Measurements from ENCODE around the gene SGPP1. TPM values are rescaled to one million over a fixed set of nuclear protein-coding genes. Genes with fewer than 3 reads are reported as not detected.
A peak's percentile ranks its signal among the peaks of the same experiment; 100 is the strongest.

The SGPP1 gene
- total and polyA plus RNA-seq, 2 donors (not counting 1 experiment from before 2014, with no cell fraction given), result 25.8 to 42.1 TPM

DNA sequence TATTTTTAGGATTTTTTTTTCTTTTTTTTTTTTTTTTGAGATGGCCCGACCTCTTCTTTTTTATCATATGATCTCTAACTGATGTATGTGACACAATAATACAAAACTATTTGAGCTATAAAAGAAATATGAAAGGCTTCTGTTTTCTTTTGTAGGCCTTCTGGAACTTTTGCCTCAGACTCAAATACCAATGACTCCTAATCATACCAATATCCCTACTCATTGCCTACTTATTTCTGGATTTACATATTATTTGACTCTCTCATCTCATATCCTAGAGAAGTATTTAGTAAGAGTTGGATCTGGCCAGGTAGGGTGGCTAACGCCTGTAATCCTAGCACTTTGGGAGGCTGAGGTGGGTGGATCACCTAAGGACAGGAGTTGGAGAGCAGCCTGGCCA lies 73.5 kb downstream of the SGPP1 start:
- no peak overlapping the region for H3K4me2 ChIP-seq (ENCODE audit: extremely low read depth, insufficient read depth, low read length)
- no peaks in the 10 kb centered on the region for H3K79me2 ChIP-seq (ENCODE audit: control insufficient read depth, insufficient read depth, low read length)
- H3K4me1 ChIP-seq (ENCODE audit: control insufficient read depth, extremely low read depth, insufficient read depth, low read length), result no peaks in the 10 kb centered on the region
- peak in 1 of 2 donors; percentile 54 for DNase-seq (ENCODE audit: low read depth in 2 of 2)
- H4K20me1 ChIP-seq (ENCODE audit: control insufficient read depth, extremely low read depth, insufficient read depth, low read length), result no peaks in the 10 kb centered on the region
- no peak overlapping the region for H2AFZ ChIP-seq (ENCODE audit: low read length)
- no peaks in the 10 kb centered on the region for H3K27me3 ChIP-seq (ENCODE audit: control insufficient read depth, insufficient read depth, low read length)
- no peaks in the 10 kb centered on the region for H3K9me3 ChIP-seq (ENCODE audit: control insufficient read depth, insufficient read depth, low read depth, low read length)
- H3K36me3 ChIP-seq (ENCODE audit: control insufficient read depth, insufficient read depth, low read length), result no peaks in the 10 kb centered on the region
- TF ChIP-seq CTCF (conservative IDR thresholded peaks at IDR 0.05 in 1 of 2, IDR thresholded peaks at IDR 0.05 in 1 of 2; ENCODE audit: low read depth in 1 of 2, low read length in 2 of 2) (no peak), EZH2 (IDR thresholded peaks at IDR 0.05; ENCODE audit: low read length, missing control alignments) (no peak)
- no peak overlapping the region for H3K9ac ChIP-seq (ENCODE audit: insufficient read depth, low read length)
- no peak overlapping the region for H3K27ac ChIP-seq (ENCODE audit: insufficient read depth, low read length)
- H3K4me3 ChIP-seq (replicated peaks in 1 of 4; ENCODE audit: control extremely low read depth in 1 of 4, insufficient read depth in 1 of 4, low read depth in 3 of 4, low read length in 4 of 4), result no peak overlapping the region

GRCh38 chr14:63652406-63652805 lies 75.5 kb downstream of the SGPP1 start:
- no peak overlapping the region for H3K4me3 ChIP-seq (replicated peaks in 1 of 4; ENCODE audit: control extremely low read depth in 1 of 4, insufficient read depth in 1 of 4, low read depth in 3 of 4, low read length in 4 of 4)
- H3K79me2 ChIP-seq (ENCODE audit: control insufficient read depth, insufficient read depth, low read length), result no peaks in the 10 kb centered on the region
- no peaks in the 10 kb centered on the region for H3K4me1 ChIP-seq (ENCODE audit: control insufficient read depth, extremely low read depth, insufficient read depth, low read length)
- no peak overlapping the region for H2AFZ ChIP-seq (ENCODE audit: low read length)
- no peak overlapping the region for H3K27ac ChIP-seq (ENCODE audit: insufficient read depth, low read length)
- TF ChIP-seq CTCF (conservative IDR thresholded peaks at IDR 0.05 in 1 of 2, IDR thresholded peaks at IDR 0.05 in 1 of 2; ENCODE audit: low read depth in 1 of 2, low read length in 2 of 2), result no peak
- no peak for TF ChIP-seq EZH2 (IDR thresholded peaks at IDR 0.05; ENCODE audit: low read length, missing control alignments)
- H3K27me3 ChIP-seq (ENCODE audit: control insufficient read depth, insufficient read depth, low read length), result no peaks in the 10 kb centered on the region
- H4K20me1 ChIP-seq (ENCODE audit: control insufficient read depth, extremely low read depth, insufficient read depth, low read length), result no peaks in the 10 kb centered on the region
- H3K9ac ChIP-seq (ENCODE audit: insufficient read depth, low read length), result no peak overlapping the region
- H3K9me3 ChIP-seq (ENCODE audit: control insufficient read depth, insufficient read depth, low read depth, low read length), result no peaks in the 10 kb centered on the region
- DNase-seq (ENCODE audit: low read depth in 2 of 2), result no peak
- no peaks in the 10 kb centered on the region for H3K36me3 ChIP-seq (ENCODE audit: control insufficient read depth, insufficient read depth, low read length)
- no peak overlapping the region for H3K4me2 ChIP-seq (ENCODE audit: extremely low read depth, insufficient read depth, low read length)

DNA sequence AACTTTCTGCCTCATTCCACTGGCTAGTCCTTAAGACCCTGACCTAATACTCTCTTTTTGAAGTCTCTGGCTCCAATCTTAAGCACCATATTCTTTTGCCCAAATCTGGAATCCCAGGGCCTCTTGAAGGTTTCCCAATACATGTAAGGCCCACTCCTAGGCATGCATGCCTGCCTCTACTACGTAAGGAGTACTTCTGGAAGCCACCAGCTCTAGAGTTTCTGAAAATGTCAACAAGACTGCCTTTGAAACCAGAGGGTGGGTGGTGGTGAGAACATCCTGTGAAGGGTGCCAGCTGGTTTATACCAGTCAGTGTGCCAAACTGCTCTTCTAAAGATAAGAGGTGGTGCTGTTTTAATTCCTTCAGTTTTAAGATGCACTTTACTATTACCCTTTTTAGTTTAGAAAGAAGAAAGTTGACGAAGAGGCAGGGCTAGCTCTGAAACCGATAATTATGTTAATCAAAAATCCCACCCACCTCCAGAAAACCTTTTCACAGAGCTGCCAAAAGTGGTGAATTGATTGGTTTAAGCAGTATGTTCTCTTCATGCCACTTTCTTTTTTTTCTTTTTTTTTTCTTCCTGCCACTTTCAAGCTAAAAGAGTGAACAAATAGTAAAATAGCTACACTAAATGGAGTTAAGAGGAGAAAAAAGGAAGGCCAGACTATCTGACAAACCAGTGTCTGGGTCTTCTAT lies 77.5 kb downstream of the SGPP1 start:
- no peak for TF ChIP-seq EZH2 (IDR thresholded peaks at IDR 0.05; ENCODE audit: low read length, missing control alignments)
- TF ChIP-seq CTCF (conservative IDR thresholded peaks at IDR 0.05 in 1 of 2, IDR thresholded peaks at IDR 0.05 in 1 of 2; ENCODE audit: low read depth in 1 of 2, low read length in 2 of 2), result no peak
- H3K4me1 ChIP-seq (ENCODE audit: control insufficient read depth, extremely low read depth, insufficient read depth, low read length), result no peaks in the 10 kb centered on the region

More for the DNA sequence above, 77.5 kb downstream of the SGPP1 start:
- Histone ChIP-seq H3K9ac (ENCODE audit: insufficient read depth, low read length) (no peak overlapping the region), H3K4me2 (ENCODE audit: extremely low read depth, insufficient read depth, low read length) (no peak overlapping the region), H3K4me3 (replicated peaks in 1 of 4; ENCODE audit: control extremely low read depth in 1 of 4, insufficient read depth in 1 of 4, low read depth in 3 of 4, low read length in 4 of 4) (no peak overlapping the region), H3K79me2 (ENCODE audit: control insufficient read depth, insufficient read depth, low read length) (no peaks in the 10 kb centered on the region), H3K27me3 (ENCODE audit: control insufficient read depth, insufficient read depth, low read length) (no peaks in the 10 kb centered on the region), H3K9me3 (ENCODE audit: control insufficient read depth, insufficient read depth, low read depth, low read length) (no peaks in the 10 kb centered on the region), H3K36me3 (ENCODE audit: control insufficient read depth, insufficient read depth, low read length) (no peaks in the 10 kb centered on the region), H4K20me1 (ENCODE audit: control insufficient read depth, extremely low read depth, insufficient read depth, low read length) (no peaks in the 10 kb centered on the region), H2AFZ (ENCODE audit: low read length) (no peak overlapping the region), H3K27ac (ENCODE audit: insufficient read depth, low read length) (no peak overlapping the region)
- DNase-seq (ENCODE audit: low read depth in 2 of 2), result peak in 1 of 2 donors; percentile 43

All from fibroblast of lung (primary cell).